NCI-H345 treated with DMSO at 0.1 percent for 48 hours (cell line): ENCODE measurements around the gene EXOC6B.

Source experiments
- DNase-seq: peaks from one replicate; lab custom pipeline; 2025; ENCODE audit not compliant: unreplicated experiment; lab: John Stamatoyannopoulos, UW

The EXOC6B gene

DNA sequence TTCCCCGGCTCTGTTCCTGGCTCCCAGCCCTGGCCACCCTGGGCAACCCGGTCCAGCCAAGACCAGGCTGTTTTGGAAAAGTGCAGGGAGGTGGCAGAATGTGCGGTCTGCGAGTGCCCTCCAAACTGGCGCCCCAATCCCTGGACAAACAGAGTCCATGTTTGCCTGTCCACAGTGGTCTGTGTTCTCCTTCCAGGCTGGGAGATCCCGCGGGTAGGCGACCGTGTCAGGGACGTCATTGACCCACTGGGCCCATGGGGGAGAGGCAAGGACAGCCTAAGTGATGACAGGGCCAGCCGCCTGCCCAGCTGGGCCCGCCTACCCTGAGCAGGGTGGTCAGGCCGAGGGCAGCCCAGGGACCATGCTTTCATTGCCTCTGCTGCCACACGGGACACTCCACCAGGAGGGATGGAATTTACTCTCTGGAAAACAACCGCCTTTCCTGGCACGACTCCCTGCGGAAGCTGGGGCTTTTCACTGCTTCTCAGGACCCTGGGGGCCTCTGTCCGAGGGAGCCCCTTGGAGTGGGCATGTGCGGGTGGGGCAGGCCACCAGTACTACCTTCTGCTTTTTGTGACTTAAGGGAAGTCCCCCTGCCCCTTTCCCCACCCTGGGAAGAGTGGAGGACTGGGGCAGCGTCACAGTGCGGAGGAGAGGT is 698.3 kb downstream of the EXOC6B start:
- no peak for DNase-seq

- no peak for DNase-seq
Measured at GRCh38 chr2:72126186-72127100, 699.4 kb downstream of the EXOC6B start.
